Breast epithelium (tissue), 3 donors: Measurements from ENCODE around the gene SOD1.

Source experiments
- CTCF ChIP-seq, 3 donors: fragments of 450-650 bp; IDR thresholded peaks; one replicate each; pipeline ENCODE4 v1.5.1; 2016 to 2017; ENCODE audit warnings: antibody characterized with exemption in 3 of 3, mild to moderate bottlenecking in 3 of 3, moderate library complexity in 3 of 3
- POLR2A ChIP-seq: fragments of 450-650 bp; IDR thresholded peaks from one replicate; pipeline ENCODE4 v1.6.1; 2016; ENCODE audit warnings: antibody characterized with exemption, mild to moderate bottlenecking, moderate library complexity

GRCh38 chr21:31700040-31700439, 40.5 kb downstream of the SOD1 start:
- TF ChIP-seq POLR2A, result no peak
- no peak for TF ChIP-seq CTCF (IDR thresholded peaks at IDR 0.05)
